Activated T-helper 1 cell treated with Interleukin-2 at 50 U/mL for 16 hours (primary cell): ENCODE data around the gene PDHX.
"Not testable (repeated sequence)": the region's sequence is repeated elsewhere in the genome, so short reads cannot be mapped to it uniquely, and the experiment has no call there.

ENCODE experiments used
- DNase-seq: peaks from one replicate; pipeline ENCODE4 v3.0.0-alpha.2; 2020; ENCODE audit warnings: low read depth

PDHX gene

DNA sequence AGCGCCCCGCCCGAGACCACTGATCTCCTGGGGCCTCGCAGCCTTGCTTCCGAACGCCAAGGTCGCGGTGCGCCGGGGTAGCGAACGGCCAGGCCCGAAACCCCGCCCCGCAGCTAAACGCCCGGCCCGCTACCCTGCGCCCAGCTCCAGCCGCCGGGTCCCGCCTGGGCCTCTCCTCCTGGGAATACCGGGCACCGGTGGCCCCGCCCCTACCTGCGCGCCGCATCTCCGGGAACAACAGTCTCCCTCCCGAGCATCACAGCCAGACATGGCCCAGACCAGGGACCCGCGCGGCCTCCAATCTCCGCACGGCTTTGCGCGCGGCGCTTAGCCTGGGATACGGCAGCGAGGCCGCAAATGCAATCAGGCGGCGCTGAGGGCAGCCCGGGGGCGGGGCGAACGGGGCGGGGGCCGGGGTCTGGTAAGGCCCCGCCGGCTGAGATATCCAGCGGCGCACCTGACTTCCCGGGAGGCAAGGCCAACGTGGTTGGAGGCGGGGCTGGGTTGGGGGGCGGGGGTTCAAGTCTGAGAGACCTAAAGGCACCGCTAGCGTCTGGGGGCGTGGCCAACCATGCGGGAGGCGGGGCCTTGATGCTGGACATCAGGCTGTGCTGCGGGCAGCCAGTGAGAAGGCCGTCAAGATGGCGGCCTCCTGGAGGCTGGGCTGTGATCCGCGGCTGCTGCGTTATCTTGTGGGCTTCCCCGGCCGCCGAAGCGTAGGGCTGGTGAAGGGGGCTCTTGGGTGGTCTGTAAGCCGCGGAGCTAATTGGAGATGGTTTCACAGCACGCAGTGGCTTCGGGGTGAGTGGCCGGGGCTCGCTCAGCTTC lies at the start of gene PDHX, which contains the start of gene APIP:
TSS of gene PDHX (plus strand) at position 604 of the 828 bp plus-strand sequence. CDS start at position 642, 38 bp downstream.
TSS of gene APIP (minus strand) at position 365 of the 828 bp plus-strand sequence. CDS start at position 270, 95 bp downstream.
- peak; percentile 93 for DNase-seq

DNA sequence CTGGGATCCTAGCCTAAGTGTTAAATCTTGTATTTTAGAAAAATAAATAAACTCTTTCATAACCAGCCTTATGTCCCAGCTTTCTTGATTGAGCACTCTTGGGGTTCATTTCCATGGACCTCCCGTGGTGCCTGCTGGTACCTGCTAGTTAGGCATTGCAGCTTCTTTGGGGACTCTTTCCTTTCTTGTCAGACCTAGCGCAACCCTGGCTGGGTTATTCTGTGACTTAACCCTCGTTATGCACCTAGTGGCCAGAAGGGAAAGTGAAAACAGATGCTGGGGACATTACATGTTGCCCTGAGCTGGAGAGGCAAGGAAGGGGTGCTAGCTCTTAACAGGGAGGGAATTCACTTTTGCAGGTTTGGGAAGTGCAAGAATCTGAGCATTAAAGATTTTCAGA lies 47.0 kb upstream of the PDHX start:
- no peak for DNase-seq

DNA sequence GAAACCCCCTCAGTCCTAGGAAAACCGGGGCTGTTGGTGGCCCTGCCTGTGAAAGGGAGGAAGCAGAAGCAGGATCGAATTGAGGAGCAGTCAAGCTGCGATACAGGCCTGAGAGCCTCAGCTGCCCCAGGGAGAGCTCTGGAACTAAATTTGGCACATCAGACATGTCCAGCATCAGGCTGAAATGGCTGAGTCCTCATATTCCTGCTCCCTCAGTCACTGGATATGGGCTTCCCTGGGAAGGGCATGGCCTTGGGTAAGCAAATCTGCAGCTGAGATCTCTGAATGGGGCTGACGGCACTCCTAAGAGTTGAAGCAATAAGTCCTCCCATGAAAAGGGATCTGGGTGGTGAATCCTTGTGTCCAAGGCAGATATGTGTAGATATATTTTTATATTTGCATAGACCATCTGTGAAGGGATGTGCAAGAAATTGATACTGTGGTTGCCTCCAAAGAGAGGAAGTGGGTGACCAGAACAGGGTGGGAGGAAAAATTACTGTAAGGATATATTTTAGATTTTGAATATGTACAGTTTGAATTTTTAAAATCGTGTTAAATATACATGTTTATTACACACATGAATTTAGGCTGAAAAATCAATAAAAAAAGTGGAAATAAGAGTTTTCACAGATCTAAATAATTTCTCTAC lies 45.7 kb upstream of the PDHX start:
- DNase-seq, result no peak

DNA sequence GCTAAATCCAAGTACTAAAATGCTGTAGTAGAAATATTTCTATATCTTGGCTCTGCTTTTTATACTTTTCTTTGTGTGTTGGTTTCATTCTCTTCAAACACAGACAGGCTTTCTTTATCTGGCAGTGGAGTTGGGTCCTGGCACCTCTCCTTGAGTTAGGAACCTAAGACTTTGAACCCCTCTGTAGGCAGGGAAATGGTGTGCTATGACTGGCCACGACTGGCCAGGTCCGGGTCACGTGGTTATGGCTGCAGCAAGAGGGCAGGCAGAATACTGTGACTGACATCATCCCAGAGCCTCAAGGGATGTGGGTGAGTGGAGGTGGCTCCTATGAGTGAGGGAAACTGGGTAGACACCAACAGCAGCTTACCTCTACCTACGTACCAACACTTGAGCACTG lies 42.2 kb upstream of the PDHX start:
- no peak for DNase-seq

DNA sequence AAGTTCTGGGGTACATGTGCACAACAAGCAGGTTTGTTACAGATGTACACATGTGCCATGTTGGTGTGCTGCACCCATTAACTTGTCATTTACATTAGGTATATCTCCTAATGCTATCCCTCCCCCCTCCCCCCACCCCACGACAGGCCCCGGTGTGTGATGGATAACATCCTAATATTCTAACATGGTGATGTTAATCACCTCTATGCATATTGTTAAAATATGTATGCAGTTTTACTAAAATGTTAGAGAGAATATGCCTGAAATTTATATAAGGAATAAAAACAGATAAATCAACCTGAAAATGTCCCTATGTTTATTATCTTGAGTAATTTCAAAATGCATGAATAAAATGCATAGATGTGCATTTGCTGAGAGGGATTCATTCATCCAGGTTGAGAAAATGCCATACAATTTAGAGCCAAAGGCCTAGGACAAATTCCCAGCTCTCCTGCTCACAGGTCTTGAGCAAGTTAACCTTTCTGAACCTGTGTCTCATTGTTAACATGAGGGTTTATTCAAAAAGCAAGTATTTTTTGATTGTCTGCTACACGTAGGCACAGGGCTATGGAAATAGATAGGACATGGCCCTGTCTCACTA lies 38.9 kb upstream of the PDHX start:
- DNase-seq, result no peak

DNA sequence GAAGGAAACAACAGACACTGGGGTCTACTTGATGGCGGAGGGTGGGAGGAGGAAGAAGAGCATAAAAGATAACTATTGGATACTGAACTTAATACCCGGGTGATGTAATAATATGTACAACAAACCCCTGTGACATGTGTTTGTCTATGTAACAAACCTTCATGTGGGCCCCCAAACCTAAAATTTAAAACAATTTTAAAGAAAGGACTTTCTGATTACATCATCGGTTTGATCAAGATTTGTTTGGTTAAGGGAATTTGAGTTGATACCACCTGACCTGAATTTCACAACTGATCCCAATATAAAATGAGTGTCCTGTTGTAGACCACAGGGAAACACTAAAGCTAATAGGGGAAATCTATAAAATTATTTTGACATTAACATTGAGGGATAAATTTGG lies 34.5 kb upstream of the PDHX start:
- no peak for DNase-seq

DNA sequence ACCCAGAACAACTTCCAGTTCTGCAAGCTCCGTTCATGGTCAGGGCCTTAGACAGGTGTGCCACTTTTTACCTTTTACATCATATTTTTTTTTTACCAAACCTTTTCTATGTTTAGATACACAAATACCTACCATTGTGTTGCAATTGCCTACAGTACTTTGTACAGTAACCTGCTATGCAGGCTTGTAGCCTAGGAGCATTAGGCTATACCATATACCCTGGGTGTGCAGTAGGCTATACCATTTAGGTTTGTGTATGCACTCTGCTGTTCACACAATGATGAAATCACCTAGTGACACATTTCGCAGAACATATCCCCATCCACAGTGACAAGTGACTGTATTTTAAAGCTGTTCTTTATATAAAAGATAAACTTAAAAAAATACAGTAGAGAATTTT lies 29.8 kb upstream of the PDHX start:
- no peak for DNase-seq

DNA sequence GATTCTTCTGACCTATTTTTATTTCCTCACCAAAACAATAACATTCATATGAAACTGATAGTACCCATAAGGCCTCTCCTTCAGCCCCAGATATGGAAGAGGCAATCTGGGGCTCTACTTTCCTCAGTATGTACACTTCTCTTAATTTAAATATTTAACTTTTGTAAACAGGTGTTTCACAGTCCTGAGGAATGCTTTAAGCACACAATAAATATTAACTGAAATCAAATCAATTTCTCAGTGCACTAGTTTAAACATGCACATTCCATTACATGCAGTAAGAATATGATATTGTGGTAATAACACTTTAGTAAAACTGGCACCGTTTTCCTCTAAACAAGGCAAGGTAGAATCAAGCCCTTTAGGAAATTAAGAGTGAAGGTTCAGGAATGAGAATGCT lies 29.2 kb upstream of the PDHX start:
- DNase-seq, result no peak

DNA sequence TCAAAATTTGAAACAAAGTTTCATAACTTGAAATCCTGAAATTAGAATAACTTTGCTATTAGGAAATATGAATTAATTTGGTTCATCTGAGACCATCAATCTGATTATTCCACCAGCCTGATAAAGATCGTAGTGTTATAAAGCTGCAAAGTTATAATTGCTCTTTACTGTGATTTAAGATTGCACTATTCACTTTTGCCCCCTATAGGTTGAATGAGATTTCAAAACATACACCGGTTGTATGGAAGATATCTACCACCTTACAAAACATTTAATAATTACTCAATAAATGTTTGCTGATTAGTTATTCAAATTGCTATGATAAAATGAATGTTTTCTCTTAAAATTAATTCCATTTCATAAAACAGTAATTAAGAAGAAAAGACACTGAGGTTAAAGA lies 26.3 kb upstream of the PDHX start:
- no peak for DNase-seq

DNA sequence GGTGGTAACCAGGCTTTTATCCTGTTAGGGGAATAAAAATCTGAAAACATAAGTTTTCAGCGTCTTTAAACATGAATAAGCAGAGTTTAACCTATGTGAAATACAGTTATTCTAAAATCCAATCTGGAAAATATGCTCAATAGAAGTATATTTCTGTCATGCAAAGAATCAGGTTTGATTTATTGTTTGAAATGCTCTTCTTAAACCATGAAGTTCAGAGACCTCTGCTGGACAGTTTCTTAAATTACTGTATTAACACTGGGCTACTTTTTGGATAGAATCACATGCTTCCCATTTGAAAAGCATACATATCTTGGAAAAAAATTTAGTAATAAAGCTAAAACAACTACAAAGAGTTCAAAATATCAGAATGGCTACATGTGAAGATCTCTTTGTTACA lies 25.6 kb upstream of the PDHX start:
- no peak for DNase-seq

DNA sequence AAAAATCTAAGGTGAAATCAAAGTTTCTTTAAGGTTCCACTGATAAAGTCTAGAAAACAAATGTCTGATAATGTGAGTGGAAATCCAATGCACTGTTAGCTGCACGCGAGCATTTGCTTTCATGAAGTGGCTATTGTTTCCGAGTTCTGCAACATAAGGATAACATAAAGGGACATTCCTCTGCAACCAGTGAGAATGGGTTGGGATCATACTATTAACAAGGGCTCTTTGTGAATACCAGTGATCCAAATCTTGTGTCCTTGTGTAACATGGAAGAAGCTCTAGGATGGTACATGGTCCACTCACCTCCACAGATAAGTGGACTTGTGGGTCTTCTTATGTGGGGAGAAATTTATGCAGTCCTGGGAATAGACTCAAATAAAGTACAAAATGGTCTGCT lies 24.8 kb upstream of the PDHX start:
- no peak for DNase-seq

DNA sequence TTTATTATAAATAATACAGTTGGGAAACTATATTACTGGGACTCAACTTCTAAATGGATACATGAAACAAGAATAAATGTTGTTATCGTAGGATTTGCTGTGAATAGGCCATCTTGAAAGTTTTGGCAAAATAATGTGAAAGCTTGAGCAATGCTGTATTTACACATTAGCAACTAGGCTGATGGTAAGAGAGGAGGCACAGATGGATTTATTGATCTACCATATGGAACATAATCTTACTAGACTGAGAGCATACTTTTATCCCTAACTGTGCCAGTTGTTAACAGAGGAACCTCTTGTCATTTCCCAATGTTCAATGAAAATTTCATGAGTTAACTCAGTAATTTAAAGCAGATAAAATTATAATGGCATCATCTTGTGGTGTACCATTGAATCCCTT lies 23.0 kb upstream of the PDHX start:
- no peak for DNase-seq

DNA sequence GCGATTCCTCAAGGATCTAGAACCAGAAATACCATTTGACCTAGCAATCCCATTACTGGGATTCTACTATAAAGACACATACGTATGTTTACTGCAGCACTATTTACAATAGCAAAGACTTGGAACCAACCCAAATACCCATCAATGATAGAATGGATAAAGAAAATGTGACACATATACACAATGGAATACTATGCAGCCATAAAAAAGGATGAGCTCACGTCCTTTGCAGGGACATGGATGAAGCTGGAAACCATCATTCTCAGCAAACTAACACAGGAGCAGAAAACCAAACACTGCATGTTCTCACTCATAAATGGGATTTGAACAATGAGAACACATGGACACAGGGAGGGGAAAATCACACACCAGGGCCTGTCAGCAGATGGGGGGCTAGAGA lies 20.2 kb upstream of the PDHX start:
- DNase-seq, result not testable (repeated sequence)

DNA sequence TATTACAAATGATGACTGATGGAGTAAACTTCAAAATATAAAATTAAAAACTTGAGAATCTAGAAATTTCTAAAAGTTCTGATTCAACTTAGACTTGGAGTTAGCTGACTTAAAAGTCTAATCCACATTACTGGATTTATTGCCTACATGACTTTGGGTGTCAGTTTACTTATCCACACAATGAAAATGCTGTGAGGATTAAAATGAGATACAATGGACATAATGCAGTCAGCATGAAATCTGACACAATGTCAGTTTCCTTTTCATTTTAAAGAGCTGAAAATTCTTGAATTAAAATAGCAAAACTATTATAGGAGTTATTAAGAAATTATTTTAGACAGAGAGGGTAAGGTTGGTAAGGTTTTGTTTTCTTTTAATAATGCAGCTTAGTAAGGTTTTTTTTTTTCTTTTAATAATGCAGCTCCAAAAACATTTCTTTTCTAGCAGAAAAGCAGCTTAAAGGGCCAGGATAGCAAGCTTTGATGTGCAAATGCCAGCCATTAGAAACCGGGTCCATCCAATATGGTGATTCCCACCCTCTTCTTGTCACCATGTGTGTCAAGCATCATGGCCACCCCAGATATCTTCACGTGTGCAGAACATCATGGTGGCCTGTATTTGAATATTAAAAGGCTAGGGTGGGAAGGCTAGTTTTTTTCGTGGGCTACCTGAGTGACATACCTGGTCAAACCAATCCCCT lies 19.1 kb upstream of the PDHX start:
- DNase-seq, result no peak

DNA sequence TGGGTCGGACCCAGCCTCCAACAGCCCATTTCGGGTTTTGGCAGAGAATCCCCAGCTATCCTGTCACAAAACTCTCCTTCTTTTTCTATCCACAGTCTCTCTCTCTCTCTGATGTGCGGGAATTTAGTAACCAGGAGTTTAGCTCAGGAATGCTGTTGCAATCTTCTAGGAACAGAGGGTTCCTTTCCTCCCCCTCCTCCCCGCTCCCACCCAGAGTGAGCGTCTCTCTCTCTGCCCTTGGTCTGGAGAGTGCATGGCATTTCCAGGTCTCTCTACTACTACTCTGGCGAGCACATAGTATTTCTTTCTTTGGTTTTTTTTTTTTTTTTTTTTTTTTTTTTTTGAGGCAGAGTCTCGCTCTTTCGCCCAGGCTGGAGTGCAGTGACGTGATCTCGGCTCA lies 17.9 kb upstream of the PDHX start:
- no peak for DNase-seq

DNA sequence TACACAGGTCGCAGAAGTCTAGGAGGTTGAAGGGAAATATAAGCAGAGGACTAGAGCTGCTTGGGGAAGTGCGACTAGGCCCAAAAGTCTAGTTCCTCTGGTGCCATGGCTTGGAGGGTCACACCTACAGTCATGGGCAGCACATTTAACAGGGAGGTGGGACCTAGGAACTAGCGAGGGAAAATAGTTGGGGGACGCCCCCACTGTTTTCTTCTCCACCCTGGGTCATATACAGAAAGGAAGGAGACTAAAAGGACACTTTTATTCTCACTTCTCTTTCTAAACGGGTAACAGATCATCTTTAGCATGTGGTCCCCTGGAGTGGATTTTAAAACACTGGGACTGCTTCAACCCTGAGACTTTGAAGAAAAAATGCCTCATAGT lies 16.8 kb upstream of the PDHX start:
- DNase-seq, result no peak

DNA sequence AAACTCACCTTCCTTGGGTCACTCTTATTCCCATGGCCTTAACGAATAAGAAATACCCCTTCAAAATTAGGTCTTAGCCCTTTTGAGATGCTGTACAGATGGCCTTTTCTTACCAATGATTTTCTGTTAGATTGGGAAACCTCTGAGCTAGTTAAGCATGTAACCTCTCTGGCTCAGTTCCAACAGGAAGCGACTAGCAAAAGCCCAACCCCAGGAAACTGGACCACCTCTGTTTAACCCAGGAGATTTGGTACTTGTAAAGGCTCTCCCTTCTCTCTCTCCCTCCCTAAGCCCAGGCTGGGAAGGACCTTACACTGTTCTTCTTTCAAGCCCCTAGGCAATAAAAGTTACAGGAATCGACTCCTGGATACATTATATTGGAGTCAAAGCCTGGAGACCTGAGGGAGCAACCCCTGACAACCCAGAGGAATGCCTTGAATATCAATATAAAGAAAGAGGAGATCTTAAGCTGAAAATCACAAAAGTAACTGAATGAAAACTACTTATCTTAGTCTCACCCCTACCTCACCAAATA lies 11.9 kb upstream of the PDHX start:
- DNase-seq, result no peak

DNA sequence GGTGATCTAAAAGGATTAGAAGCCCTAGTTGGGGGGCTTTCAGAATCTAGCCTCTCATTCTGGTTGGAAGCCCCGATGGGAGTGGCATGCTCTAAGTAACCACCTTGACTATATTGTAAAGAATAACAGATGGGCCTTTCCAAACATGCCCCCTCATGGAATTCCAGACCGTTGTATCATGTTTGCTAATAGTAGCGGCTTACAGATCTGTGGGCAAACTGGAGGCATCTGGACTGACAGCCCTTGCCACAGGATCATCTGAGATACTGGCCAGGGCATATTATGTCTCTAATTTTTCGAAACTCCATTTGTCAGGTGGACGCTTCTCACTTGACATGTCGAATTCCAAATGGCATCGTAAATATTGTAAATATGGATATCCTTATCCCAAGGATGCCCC lies 10.8 kb upstream of the PDHX start:
- DNase-seq, result no peak

DNA sequence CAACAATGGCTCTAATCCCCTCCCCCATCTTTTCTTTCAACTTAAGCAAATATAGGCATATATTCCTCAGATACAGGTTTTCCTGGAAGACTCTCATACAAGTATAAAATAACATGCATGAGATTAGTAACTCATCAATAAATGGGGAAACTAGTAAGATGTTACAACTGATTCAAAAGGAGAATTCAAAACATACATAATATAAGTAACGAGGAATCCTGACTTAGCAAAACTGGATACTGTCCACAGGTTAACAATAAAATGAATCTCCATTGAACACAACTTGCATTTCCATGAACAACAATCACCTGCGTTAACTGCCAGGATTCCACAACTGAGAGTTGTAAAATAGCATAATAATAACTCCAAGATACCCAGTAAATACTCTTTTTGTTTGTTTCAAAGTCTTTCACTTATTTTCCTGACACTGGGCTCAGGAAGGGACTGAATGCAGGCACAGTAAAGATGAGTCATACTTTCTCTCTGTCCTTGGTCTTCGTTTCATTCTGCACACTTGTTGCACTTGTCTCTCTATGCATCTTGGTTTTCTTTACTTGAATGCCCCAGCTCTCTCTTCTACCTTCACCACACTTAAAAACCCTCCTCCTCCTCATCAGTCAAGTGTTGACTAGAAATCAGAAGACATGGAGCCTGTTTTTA lies 8.4 kb upstream of the PDHX start:
- DNase-seq, result no peak

DNA sequence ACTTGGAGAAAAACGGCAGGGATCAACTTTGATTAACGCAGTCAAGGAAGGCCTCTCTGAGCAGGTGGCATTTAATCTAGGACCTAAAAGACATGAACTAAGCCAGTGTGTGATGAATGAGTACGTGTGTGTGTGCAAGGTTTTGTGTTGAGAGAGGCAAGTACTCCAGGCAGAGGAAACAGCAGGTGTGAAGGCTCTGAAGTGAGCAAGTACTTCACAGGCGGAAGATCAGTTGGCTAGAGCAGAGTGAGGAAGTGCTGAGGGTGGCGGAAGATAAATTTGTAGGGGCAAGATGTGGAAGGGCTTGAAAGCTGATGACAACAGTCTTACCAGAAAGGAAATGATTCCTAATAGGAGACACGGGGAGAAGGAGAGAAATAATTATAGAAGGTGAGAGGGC lies 7.0 kb upstream of the PDHX start:
- no peak for DNase-seq

DNA sequence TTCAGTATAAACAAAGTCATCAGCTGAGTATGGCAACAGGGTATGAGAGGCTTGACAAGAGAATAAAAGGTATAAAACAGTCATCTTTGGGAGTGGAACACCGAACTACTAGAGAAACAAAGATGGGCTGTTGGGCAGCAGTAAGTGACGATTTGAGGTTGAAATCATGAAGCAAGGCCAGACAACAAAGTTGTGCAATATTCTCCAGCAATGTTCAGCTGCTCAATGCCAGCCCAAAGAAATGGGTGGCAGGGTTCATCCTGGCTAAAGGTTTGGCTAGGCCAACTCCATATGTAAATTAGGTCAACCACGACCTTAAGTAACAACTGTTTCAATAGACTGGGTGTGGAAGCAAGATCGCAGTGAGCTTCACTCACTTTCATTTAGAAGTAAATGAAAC lies 6.5 kb upstream of the PDHX start:
- DNase-seq, result no peak

DNA sequence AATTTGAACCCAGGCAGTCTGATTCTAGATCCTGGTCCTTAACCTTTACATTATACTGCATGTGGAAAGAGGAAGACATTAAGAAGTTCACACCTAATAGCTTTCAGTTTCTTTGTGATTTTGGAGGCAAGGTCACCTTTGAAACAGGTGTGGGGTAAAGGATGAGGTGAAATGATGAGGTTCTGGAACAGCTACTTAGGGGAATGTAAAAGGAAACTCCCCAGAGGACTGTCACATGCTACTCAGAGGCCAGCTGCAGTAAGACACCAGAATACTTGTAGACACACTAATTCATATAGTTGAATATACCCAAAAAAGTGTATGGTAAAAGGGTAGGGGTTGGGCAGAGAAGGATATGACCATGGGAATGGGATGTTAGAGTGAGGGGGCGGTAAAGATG lies 5.6 kb upstream of the PDHX start:
- no peak for DNase-seq
